Mesodermal cell (in vitro differentiated cells): ENCODE data around the gene BMF.

Experiments
- H3K27ac ChIP-seq: 2 replicates; pipeline ENCODE4 v1.7.0; 2013; ENCODE audit warnings: mild to moderate bottlenecking, low read depth, low read length, moderate library complexity; ENCODE audit not compliant: severe bottlenecking
- H3K36me3 ChIP-seq: 2 replicates; pipeline ENCODE4 v1.7.1; 2013; ENCODE audit warnings: mild to moderate bottlenecking, low read length, moderate library complexity; ENCODE audit not compliant: control insufficient read depth, insufficient read depth
- H3K4me1 ChIP-seq: one replicate; pipeline ENCODE4 v1.7.1; 2013; ENCODE audit warnings: mild to moderate bottlenecking, low read length; ENCODE audit not compliant: insufficient read depth, control insufficient read depth, poor library complexity, severe bottlenecking
- H3K4me3 ChIP-seq: 2 replicates; pipeline ENCODE4 v1.7.0; 2013; ENCODE audit warnings: low read length, control low read depth, mild to moderate bottlenecking; ENCODE audit not compliant: insufficient read depth, poor library complexity, severe bottlenecking; ENCODE audit errors: extremely low read depth
- H3K9me3 ChIP-seq: 2 replicates; pipeline ENCODE4 v1.7.1; 2013; ENCODE audit warnings: mild to moderate bottlenecking, low read length, moderate library complexity; ENCODE audit not compliant: control insufficient read depth
- WGBS, 2 experiments: methylation state at CpG; one replicate each; pipeline ENCODE4 v1.1.5; 2013; ENCODE audit warnings: missing lambda C conversion rate in 2 of 2; ENCODE audit not compliant: insufficient coverage in 2 of 2; 5-methylcytosine and 5-hydroxymethylcytosine counted together

BMF gene

GRCh38 chr15:40043927-40044716, 64.6 kb downstream of the BMF start:
- 88 to 97% methylated on average over 8 to 10 of the region's 10 CpGs for WGBS, 2 experiments
- Histone ChIP-seq H3K4me3 (no peak overlapping the region), H3K9me3 (no peaks in the 10 kb centered on the region), H3K36me3 (peaks cover 4% of the 10 kb centered on the region), H3K4me1 (peaks cover 35% of the 10 kb centered on the region), H3K27ac (no peak overlapping the region)

- Histone ChIP-seq H3K27ac (no peak overlapping the region), H3K36me3 (peaks cover 8% of the 10 kb centered on the region), H3K4me1 (peaks cover 26% of the 10 kb centered on the region), H3K9me3 (no peaks in the 10 kb centered on the region), H3K4me3 (no peak overlapping the region)
- WGBS, 2 experiments = 96 to 97% methylated on average over 4 to 5 of the region's 5 CpGs
Observed at GRCh38 chr15:40042791-40043320, 65.8 kb downstream of the BMF start.

- no peak overlapping the region for H3K4me3 ChIP-seq
- no peaks in the 10 kb centered on the region for H3K9me3 ChIP-seq
- peaks cover 9% of the 10 kb centered on the region for H3K4me1 ChIP-seq
- 80 to 100% methylated on average over 1 to 3 of the region's 3 CpGs for WGBS, 2 experiments
- H3K27ac ChIP-seq = no peak overlapping the region
- peaks cover 25% of the 10 kb centered on the region for H3K36me3 ChIP-seq
Observed at GRCh38 chr15:40040770-40041169, 67.9 kb downstream of the BMF start.

- Histone ChIP-seq H3K36me3 (peaks cover 30% of the 10 kb centered on the region), H3K9me3 (no peaks in the 10 kb centered on the region), H3K4me3 (no peak overlapping the region), H3K27ac (no peak overlapping the region), H3K4me1 (peaks cover 4% of the 10 kb centered on the region)
- 93 to 94% methylated on average over 5 to 6 of the region's 6 CpGs for WGBS, 2 experiments
Observed at GRCh38 chr15:40040293-40040635, 68.4 kb downstream of the BMF start.

- WGBS, 2 experiments = 0 to 1% methylated on average over 37 to 44 of the region's 59 CpGs
Observed at GRCh38 chr15:40038638-40039543, 69.8 kb downstream of the BMF start, which contains the start of gene SRP14. Gene SRP14, minus strand, starts transcription at chr15:40039181. Its CDS starts 65 bp downstream, at chr15:40039116.

GRCh38 chr15:40038275-40038637, 70.4 kb downstream of the BMF start:
- Histone ChIP-seq H3K36me3 (peaks cover 49% of the 10 kb centered on the region), H3K9me3 (no peaks in the 10 kb centered on the region), H3K27ac (peak overlapping the region; percentile 91), H3K4me3 (peak overlapping the region; percentile 80), H3K4me1 (no peaks in the 10 kb centered on the region)
- WGBS, 2 experiments = 0 to 1% methylated on average over 17 to 18 of the region's 18 CpGs

More at GRCh38 chr15:40038638-40039543, 69.8 kb downstream of the BMF start, which contains the start of gene SRP14:
- H3K4me1 ChIP-seq = no peaks in the 10 kb centered on the region
- peak within 1 kb of the TSS; percentile 80 for H3K4me3 ChIP-seq
- peak within 1 kb of the TSS; percentile 91 for H3K27ac ChIP-seq
- peaks cover 44% of the 10 kb centered on the region for H3K36me3 ChIP-seq
- H3K9me3 ChIP-seq = no peaks in the 10 kb centered on the region
